Measurements from ENCODE around the gene PABPN1.
"Not testable (repeated sequence)": the region's sequence is repeated elsewhere in the genome, so short reads cannot be mapped to it uniquely, and the experiment has no call there.

Gene PABPN1, protein sequence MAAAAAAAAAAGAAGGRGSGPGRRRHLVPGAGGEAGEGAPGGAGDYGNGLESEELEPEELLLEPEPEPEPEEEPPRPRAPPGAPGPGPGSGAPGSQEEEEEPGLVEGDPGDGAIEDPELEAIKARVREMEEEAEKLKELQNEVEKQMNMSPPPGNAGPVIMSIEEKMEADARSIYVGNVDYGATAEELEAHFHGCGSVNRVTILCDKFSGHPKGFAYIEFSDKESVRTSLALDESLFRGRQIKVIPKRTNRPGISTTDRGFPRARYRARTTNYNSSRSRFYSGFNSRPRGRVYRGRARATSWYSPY

DNA sequence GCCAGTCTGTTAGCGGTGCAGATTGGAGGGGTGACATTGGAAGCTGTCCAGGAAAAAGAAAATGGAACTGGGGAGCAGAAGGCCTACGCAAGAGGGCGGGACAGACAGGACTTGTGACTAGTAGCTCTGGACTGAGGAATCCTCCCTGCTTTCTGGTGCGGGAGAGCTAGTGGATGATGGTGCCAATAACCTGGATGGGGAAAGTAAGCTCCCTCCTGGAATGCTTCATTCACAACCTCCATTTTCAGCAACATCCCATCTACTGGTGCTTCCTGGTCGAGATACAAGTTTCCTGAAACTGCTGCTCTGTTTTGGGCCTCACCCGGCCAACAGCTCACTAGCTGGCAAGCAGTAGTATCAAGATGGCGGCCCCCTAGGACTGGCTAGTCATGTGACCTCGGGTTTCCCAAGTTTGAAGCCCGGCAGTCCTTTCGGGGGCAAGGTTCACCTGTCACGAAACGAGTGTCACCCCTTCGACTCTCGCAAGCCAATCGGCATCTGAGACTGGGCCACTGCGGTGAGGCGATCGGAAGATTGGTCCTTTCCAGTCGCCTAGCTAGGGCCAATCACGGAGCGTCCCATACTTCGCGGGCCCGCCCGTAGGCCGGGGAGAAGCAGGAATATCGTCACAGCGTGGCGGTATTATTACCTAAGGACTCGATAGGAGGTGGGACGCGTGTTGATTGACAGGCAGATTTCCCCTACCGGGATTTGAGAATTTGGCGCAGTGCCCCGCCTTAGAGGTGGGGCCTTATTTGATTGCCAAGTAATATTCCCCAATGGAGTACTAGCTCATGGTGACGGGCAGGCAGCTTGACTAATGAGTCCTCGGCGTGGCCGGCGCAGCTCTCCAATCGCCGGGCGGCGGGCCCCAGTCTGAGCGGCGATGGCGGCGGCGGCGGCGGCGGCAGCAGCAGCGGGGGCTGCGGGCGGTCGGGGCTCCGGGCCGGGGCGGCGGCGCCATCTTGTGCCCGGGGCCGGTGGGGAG lies at the start of gene PABPN1:
PABPN1 (plus strand) TSS at position 874 of the 988 bp plus-strand sequence; CDS start at position 887, 13 bp downstream.
- FAIRE-seq = peak; percentile 99

DNA sequence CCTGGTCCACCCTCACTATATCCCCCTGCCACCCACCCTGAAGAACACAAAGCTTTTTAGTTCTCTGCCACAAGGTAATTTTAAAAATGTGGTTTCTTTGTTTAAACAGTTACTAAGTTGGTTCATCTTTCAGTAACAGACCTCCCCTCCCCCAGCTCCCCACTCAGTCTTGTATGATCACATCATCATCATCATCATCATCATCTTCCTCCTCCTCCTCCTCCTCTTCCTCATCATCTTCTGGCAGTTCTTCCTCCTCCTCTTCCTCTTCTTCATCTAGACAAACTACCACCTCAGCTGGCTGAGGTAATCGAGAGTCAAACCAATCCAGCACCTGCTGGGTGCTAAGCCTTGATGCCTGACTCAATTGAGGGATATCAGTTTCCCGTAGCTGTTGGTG lies 45.8 kb upstream of the PABPN1 start:
- no peak for FAIRE-seq

- no peak for FAIRE-seq
These were observed 44.1 kb upstream of the PABPN1 start for GRCh38 chr14:23277189-23277588.

- not testable (repeated sequence) for FAIRE-seq
These were observed 43.3 kb upstream of the PABPN1 start for GRCh38 chr14:23277928-23278327.

GRCh38 chr14:23281247-23281646 lies 40.0 kb upstream of the PABPN1 start:
- FAIRE-seq = no peak

GRCh38 chr14:23284654-23285529 lies 36.4 kb upstream of the PABPN1 start:
- no peak for FAIRE-seq

DNA sequence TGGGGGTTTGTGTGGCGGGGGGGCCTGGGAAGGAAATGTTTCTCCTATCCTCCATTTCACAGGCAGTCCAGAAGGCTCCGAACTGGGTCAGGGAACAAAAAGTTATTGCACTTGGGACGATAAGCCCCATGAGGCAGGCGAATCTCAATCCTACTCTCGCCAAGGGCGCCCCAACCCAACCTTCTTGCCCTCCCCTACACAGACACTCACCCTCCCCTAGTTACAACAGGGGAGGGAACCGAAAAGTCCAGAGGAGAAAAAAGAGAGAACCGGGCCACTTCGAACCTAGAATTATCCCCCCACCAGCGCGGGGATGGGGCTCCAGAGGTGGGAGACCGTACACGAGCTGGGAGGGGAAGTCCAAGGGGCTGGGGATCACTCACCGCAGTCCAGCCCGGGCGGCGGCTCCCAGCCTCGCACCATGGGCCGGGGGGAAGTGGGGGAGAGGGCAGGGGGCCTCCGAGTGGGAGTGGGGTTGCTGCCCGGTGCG lies 35.7 kb upstream of the PABPN1 start:
- FAIRE-seq = no peak

DNA sequence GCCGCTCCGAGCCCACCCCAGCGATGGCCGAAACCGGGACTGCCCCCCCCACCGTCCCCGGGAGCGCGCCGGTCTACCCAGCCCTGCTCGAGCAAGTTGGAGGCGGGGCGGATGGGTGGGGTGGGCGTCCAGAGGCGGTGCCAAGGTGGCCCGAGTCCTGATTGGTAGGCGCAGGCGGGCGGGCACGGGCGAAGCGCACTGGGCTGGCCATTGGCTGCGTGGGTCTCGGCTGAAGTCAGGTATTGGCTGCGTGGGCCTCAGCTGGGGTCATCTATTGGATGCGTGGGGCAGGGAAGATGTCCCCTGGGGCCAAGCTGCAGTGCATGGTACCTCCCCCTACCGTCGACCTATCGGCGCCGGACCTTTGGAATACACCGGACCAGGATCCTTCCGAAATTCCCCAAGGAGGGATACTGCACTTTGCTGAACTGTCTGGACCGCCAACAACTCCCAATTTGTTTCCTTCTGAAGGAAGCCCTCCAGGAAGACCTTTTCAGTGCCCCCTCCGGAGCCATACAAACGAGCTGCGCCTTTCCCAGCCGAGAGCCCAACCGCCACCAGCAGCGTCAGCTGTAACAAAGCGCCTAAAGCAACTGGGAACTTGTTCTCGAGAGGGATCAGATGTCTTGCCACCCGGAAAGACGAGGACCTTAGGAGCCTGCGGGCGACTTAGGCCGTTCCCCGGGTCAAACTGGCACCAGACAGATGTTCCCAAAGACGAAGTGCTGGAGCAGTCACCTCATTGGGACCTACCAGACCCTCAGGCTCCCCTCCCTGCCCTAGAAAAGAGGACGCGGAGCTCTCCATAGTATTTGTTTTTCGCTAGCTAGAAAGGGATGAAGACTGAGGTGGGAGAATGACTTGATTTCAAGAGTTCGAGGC lies 35.0 kb upstream of the PABPN1 start, which contains the start of gene HOMEZ:
HOMEZ (minus strand) TSS at position 113 of the 882 bp plus-strand sequence. CDS start 180 bp downstream, outside the sequence.
- peak; percentile 98 for FAIRE-seq

DNA sequence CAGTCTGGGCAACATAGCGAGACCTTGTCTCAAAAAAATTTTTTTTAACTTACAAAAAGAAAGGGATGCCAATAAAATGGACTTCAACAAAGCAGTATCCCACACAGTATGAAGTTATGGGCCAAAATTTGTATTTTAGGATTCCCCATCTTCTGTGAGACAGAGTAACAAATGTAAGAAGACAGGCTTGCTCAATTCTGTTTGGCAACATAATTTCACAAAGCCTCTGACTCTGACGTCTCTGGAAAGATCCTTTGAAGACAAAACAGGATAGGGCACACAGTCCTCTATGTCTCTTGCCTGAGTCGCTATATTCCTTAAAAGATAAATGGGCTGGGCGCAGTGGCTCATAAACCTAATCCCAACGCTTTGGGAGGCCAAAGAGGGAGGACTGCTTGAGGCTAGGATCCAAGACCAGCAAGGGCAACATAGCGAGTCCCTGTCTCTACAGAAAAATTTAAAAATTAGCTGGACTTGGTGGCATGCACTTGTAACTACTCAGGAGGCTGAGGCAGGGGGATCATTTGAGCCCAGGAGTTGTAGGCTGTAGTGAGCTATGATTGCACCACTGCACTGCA lies 34.3 kb upstream of the PABPN1 start:
- no peak for FAIRE-seq

- FAIRE-seq = peak; percentile 13
These were observed 26.3 kb upstream of the PABPN1 start for GRCh38 chr14:23294734-23295561.

GRCh38 chr14:23296012-23296777 lies 25.1 kb upstream of the PABPN1 start:
- FAIRE-seq = no peak

GRCh38 chr14:23297096-23297495 lies 24.2 kb upstream of the PABPN1 start:
- FAIRE-seq = no peak

GRCh38 chr14:23297611-23298277 lies 23.5 kb upstream of the PABPN1 start:
- FAIRE-seq = no peak

GRCh38 chr14:23299211-23299957 lies 21.9 kb upstream of the PABPN1 start:
- peak; percentile 82 for FAIRE-seq

DNA sequence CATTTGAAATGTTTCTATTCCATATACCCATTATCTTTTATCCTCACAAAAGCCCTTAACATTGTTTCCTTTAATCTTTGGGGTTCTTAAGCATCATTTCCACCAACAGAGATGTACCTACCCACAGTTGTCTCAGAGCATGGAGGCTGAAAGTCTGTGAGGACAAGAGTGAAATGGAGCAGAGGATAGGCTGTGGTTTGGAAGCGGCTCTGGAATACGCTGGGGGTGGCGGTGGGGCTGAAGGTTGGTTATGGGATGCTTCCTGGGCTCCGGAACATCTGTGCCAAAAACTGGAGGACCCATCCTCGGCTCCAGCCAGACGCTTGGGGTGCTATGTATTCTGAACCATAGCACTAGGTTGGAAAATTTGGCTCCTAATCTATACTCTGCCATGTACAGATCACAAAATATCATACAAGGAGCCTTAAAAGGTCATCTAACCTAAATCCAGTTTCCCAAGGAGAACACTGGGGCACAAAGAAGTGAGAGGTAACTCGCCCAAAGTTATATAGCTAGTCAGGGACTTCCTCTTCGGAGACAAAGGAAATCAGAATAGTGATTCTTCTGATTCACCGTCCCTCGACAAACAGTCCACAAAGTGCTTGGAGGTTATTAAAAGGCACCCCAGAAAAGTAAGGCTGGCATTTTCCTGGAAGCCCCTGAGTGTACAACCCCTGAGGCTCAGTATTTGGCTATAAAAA lies 21.1 kb upstream of the PABPN1 start:
- FAIRE-seq = no peak

GRCh38 chr14:23300687-23301223 lies 20.5 kb upstream of the PABPN1 start:
- no peak for FAIRE-seq

Measured in G401.6 (cell line).